Measurements from ENCODE around the gene CYP4F22.

DNA sequence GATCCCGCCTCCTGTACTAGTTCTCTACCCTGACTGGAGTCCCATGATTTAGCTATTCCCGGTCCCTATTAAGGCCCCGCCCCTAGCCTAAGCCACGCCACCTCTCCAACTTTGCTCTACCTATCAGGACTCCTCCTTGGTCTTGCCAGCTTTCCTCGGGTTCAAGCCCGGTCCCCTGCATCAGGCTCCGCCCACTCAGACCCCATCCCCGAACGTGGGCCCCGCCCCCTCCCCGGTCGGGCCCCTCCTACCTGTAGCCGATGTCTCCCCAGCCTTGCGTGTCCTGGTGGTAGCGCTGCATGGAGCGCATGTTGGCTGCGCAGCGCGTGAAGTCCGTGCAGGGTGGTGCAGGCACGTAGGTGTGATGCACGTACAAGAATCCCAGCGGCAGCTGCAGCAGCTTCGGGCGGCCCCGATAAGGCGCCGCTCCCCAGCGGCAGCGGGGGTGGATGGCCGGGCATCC, 36.7 kb upstream of the CYP4F22 start:
- TF ChIP-seq EZH2 (IDR thresholded peaks at IDR 0.05; ENCODE audit: borderline replicate concordance, low read depth, low read length, poor library complexity, severe bottlenecking) (no peak), CTCF (conservative IDR thresholded peaks at IDR 0.05; ENCODE audit: low read depth, low read length) (no peak)
